ENCODE data around the gene MYMK. TPM values are rescaled to one million over a fixed set of nuclear protein-coding genes. Genes with fewer than 3 reads are reported as not detected.

MYMK gene
- total and polyA plus RNA-seq, 10 donors = not detected

DNA sequence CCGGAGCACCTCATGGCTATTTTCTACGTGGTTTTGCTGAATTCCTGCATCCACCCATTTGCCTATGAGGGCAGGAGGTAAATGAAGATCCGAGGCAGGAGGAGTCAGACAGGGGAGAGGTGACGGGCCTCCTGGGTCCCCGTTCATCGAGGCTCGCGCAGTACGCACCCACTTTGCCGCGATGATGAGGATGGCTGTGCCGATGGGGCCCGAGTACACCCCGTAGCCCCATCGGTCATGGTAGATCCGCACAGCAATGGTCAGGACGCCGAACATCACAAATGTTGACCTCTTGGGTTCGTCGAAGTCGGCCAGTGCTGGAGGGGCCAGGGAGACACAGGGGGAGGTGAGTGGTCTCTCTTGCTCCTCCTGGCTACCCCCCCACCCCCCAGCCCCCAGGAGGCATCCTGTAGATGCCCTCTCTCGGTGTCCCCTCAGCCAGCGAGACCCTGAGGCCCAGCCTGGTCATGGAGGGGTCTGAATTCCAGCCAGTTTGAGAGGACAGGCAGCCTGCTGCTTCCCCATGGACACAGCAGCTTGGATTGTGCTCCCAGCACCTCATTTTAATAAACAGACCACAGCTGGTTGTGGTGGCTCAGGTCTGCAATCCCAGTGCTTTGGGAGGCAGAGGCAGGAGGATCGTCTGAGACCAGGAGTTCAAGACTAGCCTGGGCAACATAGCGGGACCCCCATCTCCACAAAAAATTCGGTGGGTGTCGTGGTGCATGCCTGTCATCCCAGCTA lies 5.9 kb downstream of the MYMK start:
- 87 to 95% (median 91%) methylated on average over 19 to 27 of the region's 27 CpGs for WGBS, 5 donors
- H3K4me3 ChIP-seq = no peak overlapping the region
- TF ChIP-seq, protein P1, sequence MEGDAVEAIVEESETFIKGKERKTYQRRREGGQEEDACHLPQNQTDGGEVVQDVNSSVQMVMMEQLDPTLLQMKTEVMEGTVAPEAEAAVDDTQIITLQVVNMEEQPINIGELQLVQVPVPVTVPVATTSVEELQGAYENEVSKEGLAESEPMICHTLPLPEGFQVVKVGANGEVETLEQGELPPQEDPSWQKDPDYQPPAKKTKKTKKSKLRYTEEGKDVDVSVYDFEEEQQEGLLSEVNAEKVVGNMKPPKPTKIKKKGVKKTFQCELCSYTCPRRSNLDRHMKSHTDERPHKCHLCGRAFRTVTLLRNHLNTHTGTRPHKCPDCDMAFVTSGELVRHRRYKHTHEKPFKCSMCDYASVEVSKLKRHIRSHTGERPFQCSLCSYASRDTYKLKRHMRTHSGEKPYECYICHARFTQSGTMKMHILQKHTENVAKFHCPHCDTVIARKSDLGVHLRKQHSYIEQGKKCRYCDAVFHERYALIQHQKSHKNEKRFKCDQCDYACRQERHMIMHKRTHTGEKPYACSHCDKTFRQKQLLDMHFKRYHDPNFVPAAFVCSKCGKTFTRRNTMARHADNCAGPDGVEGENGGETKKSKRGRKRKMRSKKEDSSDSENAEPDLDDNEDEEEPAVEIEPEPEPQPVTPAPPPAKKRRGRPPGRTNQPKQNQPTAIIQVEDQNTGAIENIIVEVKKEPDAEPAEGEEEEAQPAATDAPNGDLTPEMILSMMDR (IDR thresholded peaks at IDR 0.05 in 8 of 11, conservative IDR thresholded peaks at IDR 0.05 in 3 of 11) = no peak
- no peaks in the 10 kb centered on the region for H3K9me3 ChIP-seq
- peaks cover 0 to 11% (median 2%) of the 10 kb centered on the region in 6 donors for H3K4me1 ChIP-seq
- no peaks in the 10 kb centered on the region for H3K36me3 ChIP-seq
- no peak for DNase-seq
- no peak overlapping the region for H3K27ac ChIP-seq
- intact Hi-C loops (cut with DNase I; ENCODE audit: low total_unique reads) = no loop called here
- H3K27me3 ChIP-seq (replicated peaks in 1 of 7) = peaks cover 0 to 41% (median 0%) of the 10 kb centered on the region in 7 donors

DNA sequence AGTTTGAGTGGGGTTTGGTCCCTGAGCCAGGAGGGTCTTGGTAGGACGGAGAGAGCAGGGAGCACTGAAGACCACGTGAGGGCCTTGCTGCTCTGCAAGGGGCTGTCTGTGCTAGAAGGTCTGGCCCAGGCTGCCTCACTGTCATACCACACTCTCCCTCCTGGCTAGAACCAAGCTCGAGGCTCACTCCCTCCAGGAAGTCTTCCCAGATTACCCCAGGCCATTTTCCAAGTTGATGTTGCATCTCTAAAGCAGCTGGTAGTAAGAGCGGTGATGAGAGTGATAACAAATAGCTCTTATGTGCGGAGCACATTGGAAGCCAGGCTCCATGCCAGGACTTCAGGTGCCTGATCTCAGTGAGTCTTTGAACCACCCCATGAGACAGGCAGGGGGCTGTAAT lies 6.6 kb downstream of the MYMK start:
- H3K27ac ChIP-seq = no peak overlapping the region
- no peaks in the 10 kb centered on the region for H3K36me3 ChIP-seq
- H3K9me3 ChIP-seq = no peaks in the 10 kb centered on the region
- TF ChIP-seq, protein P1 (IDR thresholded peaks at IDR 0.05 in 8 of 11, conservative IDR thresholded peaks at IDR 0.05 in 3 of 11) = no peak
- no peak for TF ChIP-seq POLR2AphosphoS5 (IDR thresholded peaks at IDR 0.05)
- no peak for TF ChIP-seq POLR2A (IDR thresholded peaks at IDR 0.05)
- intact Hi-C loops (cut with DNase I; ENCODE audit: low total_unique reads) = no loop called here
- no peak for DNase-seq
- peaks cover 0 to 41% (median 0%) of the 10 kb centered on the region in 7 donors for H3K27me3 ChIP-seq (replicated peaks in 1 of 7)
- no peak overlapping the region for H3K4me3 ChIP-seq
- 80 to 95% (median 90%) methylated on average over 4 to 5 of the region's 5 CpGs for WGBS, 5 donors
- peaks cover 0 to 11% (median 2%) of the 10 kb centered on the region in 6 donors for H3K4me1 ChIP-seq

DNA sequence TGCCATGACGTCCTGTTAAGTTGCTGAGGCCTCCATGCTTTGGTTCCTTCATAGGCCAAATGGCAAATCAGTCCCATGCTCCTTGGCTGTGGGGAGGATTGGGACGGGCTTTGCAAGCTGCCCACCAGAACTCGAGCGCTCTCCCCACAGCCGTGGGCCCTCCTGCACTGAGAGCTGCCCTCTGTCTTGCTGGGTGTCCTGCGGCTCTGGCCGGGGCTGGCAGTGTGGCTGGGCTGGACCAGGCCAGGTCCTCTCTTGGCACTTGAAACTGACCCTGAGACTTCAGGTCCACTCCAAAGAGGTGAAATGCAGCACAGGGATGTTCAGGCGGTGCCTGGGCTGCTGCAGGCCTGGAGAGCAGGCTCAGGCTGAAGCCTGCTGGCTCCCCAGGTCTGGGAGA lies 7.0 kb downstream of the MYMK start:
- no peak for DNase-seq
- no peak overlapping the region for H3K27ac ChIP-seq
- H3K4me1 ChIP-seq = peaks cover 0 to 11% (median 2%) of the 10 kb centered on the region in 6 donors
- TF ChIP-seq POLR2A (IDR thresholded peaks at IDR 0.05) (no peak), POLR2AphosphoS5 (IDR thresholded peaks at IDR 0.05) (no peak)
- TF ChIP-seq, protein P1 (IDR thresholded peaks at IDR 0.05 in 8 of 11, conservative IDR thresholded peaks at IDR 0.05 in 3 of 11) = no peak
- intact Hi-C loops (cut with DNase I; ENCODE audit: low total_unique reads) = no loop called here
- H3K4me3 ChIP-seq = no peak overlapping the region
- no peaks in the 10 kb centered on the region for H3K9me3 ChIP-seq
- H3K27me3 ChIP-seq (replicated peaks in 1 of 7) = peaks cover 0 to 41% (median 0%) of the 10 kb centered on the region in 7 donors
- H3K36me3 ChIP-seq = no peaks in the 10 kb centered on the region
- WGBS, 5 donors = 69 to 84% (median 79%) methylated on average over 6 to 8 of the region's 8 CpGs

DNA sequence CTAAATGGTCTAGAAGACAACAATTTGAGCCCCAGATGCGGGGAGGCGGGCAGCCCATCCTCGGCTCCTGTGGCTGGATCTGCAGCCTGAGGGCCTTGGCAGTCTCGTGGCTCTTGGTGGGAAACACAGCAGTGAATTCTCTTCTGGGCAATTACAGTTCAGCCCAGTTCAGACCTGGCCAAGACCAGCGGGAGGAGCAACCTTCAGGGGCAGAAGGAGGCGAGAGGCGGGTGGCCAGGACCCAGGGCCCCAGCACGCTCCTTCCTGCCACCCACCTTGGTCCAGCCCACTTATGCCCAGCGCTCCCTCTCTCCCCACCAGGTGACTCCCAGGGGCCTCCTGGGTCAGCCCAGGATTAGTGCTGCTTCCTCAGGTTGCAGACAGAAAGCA lies 7.8 kb downstream of the MYMK start:
- TF ChIP-seq, protein P1 (IDR thresholded peaks at IDR 0.05 in 8 of 11, conservative IDR thresholded peaks at IDR 0.05 in 3 of 11) = no peak
- Histone ChIP-seq H3K9me3 (no peaks in the 10 kb centered on the region), H3K36me3 (no peaks in the 10 kb centered on the region), H3K27me3 (replicated peaks in 1 of 7) (peaks cover 0 to 41% (median 0%) of the 10 kb centered on the region in 7 donors), H3K4me1 (peaks cover 0 to 11% (median 2%) of the 10 kb centered on the region in 6 donors), H3K27ac (no peak overlapping the region), H3K4me3 (no peak overlapping the region)
- DNase-seq = no peak
- 82 to 94% (median 92%) methylated on average over 8 to 9 of the region's 9 CpGs for WGBS, 5 donors
- intact Hi-C loops (cut with DNase I; ENCODE audit: low total_unique reads) = no loop called here

All from spleen (tissue), 11 donors.